ENCODE measurements around the gene ATP5F1D.

The ATP5F1D gene

GRCh38 chr19:1220976-1221903 lies 20.3 kb upstream of the ATP5F1D start:
- no peak for DNase-seq (ENCODE audit: low read depth in 1 of 2, low spot score in 1 of 2)

GRCh38 chr19:1221904-1222255 lies 19.7 kb upstream of the ATP5F1D start:
- no peak for DNase-seq (ENCODE audit: low read depth in 1 of 2, low spot score in 1 of 2)

- no peak for DNase-seq (ENCODE audit: low read depth in 1 of 2, low spot score in 1 of 2)
Observed at GRCh38 chr19:1222394-1222793, 19.2 kb upstream of the ATP5F1D start.

GRCh38 chr19:1223018-1223855 lies 18.3 kb upstream of the ATP5F1D start:
- no peak for DNase-seq (ENCODE audit: low read depth in 1 of 2, low spot score in 1 of 2)

GRCh38 chr19:1224047-1224825 lies 17.3 kb upstream of the ATP5F1D start:
- DNase-seq (ENCODE audit: low read depth in 1 of 2, low spot score in 1 of 2), result no peak

- DNase-seq (ENCODE audit: low read depth in 1 of 2, low spot score in 1 of 2), result no peak
Observed at GRCh38 chr19:1224847-1225246, 16.7 kb upstream of the ATP5F1D start.

GRCh38 chr19:1225440-1226226 lies 15.9 kb upstream of the ATP5F1D start:
- DNase-seq (ENCODE audit: low read depth in 1 of 2, low spot score in 1 of 2), result no peak

- no peak for DNase-seq (ENCODE audit: low read depth in 1 of 2, low spot score in 1 of 2)
Observed at GRCh38 chr19:1226227-1226518, 15.4 kb upstream of the ATP5F1D start.

- no peak for DNase-seq (ENCODE audit: low read depth in 1 of 2, low spot score in 1 of 2)
Observed at GRCh38 chr19:1226522-1227303, 14.8 kb upstream of the ATP5F1D start.

GRCh38 chr19:1227304-1228054 lies 14.1 kb upstream of the ATP5F1D start:
- no peak for DNase-seq (ENCODE audit: low read depth in 1 of 2, low spot score in 1 of 2)

GRCh38 chr19:1228161-1228957 lies 13.2 kb upstream of the ATP5F1D start:
- no peak for DNase-seq (ENCODE audit: low read depth in 1 of 2, low spot score in 1 of 2)

- DNase-seq (ENCODE audit: low read depth in 1 of 2, low spot score in 1 of 2), result no peak
Observed at GRCh38 chr19:1229056-1229923, 12.3 kb upstream of the ATP5F1D start.

GRCh38 chr19:1229924-1230782 lies 11.4 kb upstream of the ATP5F1D start:
- no peak for DNase-seq (ENCODE audit: low read depth in 1 of 2, low spot score in 1 of 2)

- DNase-seq (ENCODE audit: low read depth in 1 of 2, low spot score in 1 of 2), result no peak
Observed at GRCh38 chr19:1230783-1231489, 10.6 kb upstream of the ATP5F1D start.

GRCh38 chr19:1231729-1232637 lies 9.6 kb upstream of the ATP5F1D start:
- no peak for DNase-seq (ENCODE audit: low read depth in 1 of 2, low spot score in 1 of 2)
